ENCODE results near the gene HAUS3.

DNA sequence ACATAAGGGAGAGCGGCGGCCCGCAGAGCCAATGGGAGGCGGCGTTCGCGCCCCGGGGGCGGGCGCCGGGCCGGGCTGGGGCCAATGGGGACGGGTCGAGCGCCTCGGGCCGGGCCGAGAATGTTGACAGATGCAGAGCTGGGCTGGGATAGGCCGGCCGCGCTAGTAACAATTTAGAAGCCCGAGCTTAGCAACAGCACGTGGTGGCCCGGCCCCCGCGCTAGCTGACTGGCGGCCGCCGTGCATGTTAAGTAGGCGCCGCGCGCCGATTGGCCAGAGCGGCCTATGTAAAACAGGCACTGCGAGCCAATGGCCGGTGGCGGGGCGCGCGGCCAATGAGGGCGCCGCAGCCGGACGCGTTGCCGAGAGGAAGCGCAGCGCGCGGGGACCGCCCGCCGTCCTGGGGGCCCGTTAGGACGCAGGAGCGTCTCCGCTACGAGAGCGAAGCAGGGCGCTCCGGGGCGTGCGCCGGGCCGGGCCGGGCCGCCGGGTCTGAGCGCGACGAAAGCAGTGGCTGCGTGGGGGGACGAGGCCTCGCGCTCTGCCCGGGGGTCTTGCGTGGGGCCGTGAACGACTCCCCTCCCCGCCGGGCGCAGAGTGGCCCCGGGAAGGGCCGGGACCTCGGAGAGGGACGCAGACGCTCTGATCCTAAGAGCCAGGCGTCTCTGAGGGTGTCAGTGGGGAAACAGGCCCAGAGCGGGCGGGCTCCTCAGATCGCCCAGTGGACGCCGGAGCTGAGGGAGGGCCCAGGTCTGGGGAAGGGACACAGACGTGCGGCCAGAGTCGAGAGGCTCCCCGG, 20.4 kb upstream of the HAUS3 start:
- TF ChIP-seq, protein P1, sequence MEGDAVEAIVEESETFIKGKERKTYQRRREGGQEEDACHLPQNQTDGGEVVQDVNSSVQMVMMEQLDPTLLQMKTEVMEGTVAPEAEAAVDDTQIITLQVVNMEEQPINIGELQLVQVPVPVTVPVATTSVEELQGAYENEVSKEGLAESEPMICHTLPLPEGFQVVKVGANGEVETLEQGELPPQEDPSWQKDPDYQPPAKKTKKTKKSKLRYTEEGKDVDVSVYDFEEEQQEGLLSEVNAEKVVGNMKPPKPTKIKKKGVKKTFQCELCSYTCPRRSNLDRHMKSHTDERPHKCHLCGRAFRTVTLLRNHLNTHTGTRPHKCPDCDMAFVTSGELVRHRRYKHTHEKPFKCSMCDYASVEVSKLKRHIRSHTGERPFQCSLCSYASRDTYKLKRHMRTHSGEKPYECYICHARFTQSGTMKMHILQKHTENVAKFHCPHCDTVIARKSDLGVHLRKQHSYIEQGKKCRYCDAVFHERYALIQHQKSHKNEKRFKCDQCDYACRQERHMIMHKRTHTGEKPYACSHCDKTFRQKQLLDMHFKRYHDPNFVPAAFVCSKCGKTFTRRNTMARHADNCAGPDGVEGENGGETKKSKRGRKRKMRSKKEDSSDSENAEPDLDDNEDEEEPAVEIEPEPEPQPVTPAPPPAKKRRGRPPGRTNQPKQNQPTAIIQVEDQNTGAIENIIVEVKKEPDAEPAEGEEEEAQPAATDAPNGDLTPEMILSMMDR (IDR thresholded peaks at IDR 0.05; ENCODE audit: low read length) = no peak
- no peak for TF ChIP-seq EZH2 (optimal IDR thresholded peaks at IDR 0.05; ENCODE audit: low read depth, low read length)
- TF ChIP-seq EZH2phosphoT487 (IDR thresholded peaks at IDR 0.05; ENCODE audit: low read length) = no peak
